GM18870 (cell line): ENCODE measurements around the gene METTL24.

ENCODE experiments used
- ATAC-seq: cut with Tn5 transposase; IDR thresholded peaks from one replicate; pipeline ENCODE4 v1.9.1; 2021; ENCODE audit warnings: moderate library complexity; ENCODE audit not compliant: unreplicated experiment

The METTL24 gene

DNA sequence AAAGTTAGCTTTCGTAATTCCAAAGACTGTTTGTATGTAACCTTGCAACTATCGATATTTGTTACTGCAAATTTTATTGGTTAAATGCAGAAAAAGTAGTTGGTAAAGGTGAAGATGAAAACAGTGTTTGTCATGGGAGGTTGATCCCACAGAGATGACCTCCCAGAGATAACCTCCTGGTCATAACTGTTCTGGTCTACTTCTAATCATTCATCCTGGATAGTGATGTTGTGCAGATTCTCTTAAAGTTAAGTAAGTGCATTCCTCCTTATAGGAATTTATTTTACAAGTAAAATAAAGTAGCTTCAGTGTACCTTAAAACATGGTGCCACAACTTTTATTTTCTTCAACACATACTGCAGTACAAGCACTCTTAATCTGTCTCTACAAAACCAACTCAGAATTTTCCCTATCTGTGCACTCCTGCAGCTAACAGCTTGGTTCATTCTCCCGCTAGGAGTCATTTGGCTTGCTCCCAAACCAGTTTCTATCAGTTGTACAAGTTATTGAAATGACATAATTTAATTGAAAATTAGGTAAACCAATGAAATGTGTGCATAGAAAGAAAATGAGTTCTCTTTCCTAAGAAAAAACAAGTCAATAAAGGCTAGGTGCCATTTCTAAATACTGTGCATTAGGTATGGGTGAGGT is 19.2 kb downstream of the METTL24 start:
- no peak for ATAC-seq

DNA sequence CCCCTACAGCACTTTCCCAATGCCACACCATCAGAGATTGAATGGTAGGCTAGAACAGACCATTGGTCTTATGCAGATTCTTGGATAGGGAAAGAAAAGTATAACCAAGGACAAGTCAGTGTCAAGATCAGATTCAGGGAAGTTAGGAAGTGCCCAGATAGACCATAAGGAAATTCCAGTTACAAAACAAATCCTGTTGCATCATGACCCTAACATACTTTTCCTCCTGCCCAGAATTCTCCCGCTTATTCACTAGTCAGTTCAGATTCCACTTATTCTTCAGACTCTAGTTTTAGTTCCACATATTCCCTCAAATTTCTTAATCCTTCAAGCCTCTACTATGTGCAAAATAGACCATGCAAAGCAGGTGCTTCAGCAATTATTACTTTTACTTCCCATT is 20.7 kb downstream of the METTL24 start:
- no peak for ATAC-seq

DNA sequence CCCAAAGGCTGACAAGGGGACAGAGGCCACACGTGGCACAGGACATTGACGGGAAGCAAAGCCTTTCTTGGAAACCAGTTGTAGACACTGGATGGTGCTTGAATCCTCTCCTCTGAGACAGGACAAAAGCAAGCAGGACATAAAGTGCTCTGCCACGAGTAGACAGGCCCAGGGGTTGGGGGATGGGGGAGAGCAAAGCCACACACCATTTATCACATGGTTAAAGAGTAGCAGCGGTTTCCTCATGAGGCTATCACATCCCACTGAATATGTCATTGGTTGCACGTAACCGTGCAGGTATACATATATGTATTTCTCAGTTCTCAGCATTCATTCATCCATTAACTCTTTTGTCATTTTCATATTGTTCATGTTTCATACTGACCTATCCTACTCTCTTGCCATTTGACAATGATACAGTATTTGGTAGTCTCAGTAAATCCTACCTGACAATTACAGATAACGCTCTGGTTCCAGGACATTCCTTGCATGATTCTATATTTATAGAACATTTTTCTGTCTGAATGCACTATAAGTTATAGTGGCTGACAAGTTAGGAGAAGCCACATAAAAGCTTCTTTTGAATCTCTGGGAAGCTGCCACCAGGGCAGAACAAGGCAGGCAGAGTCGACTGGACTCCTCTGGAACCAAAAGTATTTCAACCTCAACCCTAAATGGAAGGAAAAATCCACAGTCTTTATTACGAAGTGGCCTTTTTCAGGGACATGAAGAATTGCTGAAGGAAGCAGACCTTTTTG is 23.5 kb downstream of the METTL24 start:
- no peak for ATAC-seq

DNA sequence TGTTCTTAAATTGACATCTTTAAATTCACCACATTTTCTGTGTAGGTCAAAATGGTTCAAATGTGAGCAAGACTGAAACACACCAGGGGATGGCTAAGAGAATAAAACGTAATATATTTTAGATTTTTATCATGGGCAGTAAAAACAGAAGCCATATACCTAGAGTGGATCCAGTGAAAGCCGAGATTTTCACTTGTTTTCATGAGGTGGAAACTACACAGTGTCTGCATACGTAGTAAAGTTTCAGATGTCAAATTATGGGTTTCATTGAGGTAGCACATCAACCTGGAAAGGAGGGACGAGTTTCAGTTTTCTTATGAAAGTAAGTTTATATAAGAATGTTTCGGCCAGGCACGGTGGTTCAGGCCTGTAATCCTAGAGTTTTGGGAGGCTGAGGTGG is 25.9 kb downstream of the METTL24 start:
- ATAC-seq, result no peak

DNA sequence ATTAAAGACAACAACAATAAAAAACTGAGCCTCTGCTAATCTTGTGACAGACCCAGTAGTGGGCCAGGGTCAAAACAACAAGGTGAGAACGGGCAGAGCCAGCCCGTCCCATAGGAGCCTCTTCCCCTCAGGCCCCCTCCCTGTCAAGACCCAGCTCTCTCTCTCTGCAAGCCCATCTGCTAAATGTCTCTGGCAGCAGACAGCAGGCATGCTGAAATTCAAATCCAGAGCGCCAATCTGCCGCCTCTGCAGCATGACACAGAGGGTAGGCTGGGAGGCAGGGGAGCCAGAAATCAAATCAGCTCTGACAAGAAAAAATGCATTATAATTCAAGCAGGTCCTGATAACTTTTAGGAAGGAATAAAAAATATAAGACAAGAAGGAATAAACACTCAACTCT is 26.3 kb downstream of the METTL24 start:
- no peak for ATAC-seq

DNA sequence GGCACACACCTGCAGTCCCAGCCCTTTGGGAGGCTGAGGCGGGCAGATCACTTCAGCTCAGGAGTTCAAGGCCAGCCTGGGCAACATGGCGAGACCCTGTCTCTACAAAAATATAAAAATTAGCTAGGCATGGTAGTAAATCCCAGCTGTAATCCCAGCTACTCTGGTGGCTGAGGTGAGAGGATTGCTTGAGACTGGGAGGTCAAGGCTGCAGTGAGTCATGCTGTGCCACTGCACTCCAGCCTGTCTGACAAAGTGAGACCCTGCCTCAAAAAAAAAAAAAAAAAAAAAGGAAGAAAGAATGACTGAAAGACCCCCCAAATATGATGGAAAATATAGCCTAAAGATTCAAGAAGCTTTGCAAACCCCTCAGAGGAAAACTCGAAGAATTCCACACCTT is 26.8 kb downstream of the METTL24 start:
- no peak for ATAC-seq

DNA sequence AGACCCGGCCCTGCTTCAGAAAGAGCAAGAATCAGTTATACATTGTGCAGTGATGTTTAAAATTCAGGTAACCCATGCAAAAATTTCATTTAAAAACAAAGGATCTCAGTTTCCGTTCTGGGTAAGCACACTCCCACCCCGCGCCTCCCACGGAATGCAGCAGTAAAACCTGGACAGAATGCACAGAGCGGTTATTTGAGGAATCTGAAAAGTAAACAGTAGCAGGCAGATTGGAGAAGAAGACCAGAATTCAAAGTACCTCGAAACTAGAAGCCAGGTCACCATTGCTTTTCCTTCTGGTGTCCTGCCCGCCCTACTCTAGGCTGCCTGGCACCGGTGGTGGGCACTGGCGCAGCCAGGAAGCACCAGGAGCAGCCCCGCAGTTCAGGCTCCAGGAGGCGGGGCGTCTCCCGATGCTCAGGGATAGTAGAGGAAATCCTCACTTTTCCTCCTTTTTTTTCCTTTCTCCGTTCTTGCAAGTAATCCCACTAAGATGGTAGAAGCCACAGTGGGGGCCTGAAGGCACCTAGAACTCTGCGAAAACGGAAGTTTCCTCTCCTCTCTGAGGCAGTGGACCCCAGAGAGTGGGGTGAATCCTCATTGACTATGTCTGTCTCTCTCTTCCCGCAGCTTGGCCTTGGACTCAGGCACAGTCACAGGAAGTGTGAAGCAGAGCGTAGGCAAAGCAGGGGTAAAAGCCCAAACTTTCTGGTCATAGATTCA is 28.3 kb downstream of the METTL24 start:
- no peak for ATAC-seq

DNA sequence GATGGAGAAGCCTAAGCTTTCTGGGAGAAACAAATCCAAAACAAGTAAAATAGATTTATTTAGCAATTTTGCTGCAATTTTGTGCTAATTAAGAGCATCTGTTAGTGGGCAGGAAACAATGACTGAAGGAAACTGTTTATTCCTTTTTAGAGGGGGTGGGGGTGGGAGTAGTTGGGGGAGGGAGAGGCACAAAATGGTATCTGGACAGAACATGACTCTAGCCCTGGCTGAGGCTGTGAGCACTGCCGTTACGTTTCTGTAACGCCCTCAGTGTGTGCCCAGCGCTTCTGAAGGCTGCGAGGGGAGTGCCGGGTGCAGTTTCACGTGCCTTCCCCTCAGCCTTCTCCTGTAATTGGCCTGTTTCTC is 28.8 kb downstream of the METTL24 start:
- no peak for ATAC-seq

DNA sequence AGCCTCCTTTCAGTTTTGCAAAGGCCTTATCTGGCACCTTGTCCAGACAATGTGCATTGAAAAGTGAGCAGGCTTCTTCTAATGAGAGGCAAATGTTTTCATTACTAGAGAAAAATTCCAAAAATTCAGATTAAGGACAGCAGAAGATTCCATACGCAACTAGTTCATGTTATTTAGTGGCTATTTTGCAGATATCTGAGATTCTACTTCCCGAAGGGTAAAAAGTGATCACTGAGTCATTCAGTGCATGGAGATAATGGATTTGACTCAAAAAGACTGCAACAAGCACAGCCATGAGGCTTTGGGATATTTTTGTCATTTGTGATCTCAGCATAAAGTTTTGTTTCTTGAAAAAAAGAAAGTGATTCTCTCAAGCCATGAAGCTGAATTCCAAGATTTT is 29.9 kb downstream of the METTL24 start:
- no peak for ATAC-seq

DNA sequence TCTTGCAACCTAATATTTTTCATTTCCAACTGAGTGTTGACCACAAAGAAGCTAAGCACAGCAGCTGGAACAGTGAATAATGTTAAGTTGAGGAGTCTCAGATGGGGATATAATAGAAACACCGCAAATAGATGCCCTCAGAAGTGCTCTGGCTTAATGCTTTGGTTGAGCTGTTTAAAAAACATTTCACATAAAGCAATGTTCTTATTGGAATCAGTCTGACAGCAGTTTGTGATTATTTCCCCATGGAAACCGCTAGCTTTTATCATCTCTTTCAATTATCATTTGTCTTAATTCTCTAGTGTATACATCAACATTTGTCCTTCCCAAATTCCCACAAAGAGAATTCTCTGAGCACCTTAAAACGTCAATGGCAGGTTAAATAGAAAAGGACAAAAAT is 30.8 kb downstream of the METTL24 start:
- no peak for ATAC-seq

DNA sequence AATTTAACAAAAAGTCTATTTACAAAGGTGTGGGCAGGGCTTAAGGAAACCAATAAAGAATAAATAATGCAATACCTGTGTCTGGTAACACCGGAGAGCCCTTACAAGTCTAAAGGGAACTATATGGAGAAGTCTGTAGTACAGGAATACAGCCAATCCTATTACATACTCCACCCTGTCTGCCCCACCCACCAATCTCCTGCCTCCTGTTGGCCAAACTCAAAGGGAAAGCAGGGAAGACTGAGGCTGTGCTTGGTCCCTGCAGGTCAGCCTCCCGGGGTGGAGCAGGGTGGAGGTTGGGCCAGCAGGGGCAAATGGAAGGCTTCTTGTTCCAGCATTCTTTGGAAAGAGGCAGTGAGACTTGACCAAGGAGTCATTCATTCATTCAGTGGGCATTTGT is 31.5 kb downstream of the METTL24 start:
- ATAC-seq, result no peak

DNA sequence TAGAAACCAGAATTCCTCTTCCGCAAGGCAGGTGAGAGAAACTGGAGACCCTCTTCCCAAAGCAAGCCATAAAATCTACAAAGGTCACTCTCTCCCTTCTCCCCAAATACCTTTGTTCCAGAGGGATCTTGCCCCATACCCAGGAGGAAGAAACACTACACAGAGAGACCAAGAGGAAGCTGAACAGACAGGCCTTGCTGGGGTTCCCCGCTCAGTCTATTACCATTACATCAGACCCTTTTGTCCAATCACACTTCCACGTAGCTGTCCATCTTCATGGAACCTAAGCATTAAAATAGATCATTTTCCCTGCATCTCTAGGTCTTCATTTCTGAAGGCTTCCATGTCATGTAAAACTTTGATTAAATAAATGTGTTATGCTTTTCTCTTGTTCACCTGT is 32.1 kb downstream of the METTL24 start:
- no peak for ATAC-seq

DNA sequence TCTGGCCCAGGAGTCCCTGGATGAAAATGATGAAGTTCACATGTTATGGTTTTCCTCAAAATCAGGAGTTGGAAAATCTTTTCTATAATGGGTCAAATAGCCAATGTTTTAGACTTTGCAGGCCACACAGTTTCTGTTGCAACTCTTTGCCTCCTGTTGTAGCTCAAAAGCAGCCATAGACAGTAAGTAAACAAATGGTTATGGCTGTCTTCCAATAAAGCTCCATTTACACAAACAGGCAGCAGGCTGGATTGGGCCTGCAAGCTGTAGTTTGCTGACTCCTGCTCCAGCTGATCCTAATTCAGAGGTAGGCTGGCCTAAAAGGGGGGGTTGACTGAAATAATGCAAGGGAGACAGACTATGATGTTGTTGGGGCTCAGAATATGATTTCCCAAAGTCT is 33.0 kb downstream of the METTL24 start:
- ATAC-seq, result no peak

DNA sequence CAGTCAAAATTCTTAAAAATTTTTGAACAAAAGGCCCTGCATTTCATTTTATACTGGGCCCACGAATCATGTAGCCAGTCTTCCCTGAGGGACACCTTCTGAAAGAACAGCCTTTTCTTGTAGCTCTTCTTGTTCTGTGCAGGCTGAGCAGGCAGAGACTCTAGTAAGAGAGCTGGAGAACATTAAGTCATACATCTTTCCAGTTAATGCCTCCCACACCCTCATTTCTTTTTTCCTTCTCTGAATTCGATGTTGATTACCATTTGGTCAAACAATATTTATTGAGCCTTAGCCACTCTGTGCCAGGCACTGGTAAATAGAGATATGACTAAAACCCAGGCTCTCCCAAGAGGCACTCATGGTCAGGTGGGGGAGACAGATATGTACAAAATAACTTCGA is 33.6 kb downstream of the METTL24 start:
- ATAC-seq, result no peak

DNA sequence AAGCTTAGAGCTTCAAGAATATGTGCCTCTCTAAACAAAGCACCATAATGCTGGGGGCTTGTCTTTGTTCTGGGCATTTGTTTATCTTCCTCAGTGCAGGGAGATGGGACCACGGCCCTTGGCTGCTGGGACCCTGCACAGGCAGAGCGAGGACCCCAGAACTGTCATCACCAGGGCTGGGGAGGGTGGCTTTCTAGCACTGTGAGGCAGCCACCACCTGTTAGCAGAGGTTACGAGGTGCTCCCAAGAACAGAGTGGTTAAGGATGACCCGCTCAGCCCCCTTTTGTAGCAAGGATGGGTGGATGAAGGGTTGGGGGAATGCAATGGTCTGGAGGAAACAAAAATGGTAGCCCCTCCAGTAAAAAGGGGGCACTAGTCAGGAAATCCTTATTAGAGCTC is 34.9 kb downstream of the METTL24 start:
- no peak for ATAC-seq

DNA sequence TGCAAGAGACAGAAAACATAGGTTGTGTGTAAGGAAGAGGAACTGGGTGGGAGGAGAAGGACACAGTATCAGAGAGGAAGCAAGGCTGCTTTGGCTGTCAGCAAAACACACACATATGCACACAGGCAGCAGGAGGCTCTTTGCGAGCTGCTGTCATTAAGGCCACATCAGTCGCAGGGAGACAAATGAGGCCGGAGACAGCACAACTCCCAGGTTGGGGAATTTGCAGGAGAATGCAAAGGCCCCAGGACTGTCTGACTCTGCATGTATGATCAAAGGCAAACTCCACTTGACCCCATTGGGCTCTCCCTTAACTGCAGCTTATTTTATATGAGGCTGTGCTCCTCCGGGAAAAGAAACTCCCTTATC is 35.3 kb downstream of the METTL24 start:
- no peak for ATAC-seq

DNA sequence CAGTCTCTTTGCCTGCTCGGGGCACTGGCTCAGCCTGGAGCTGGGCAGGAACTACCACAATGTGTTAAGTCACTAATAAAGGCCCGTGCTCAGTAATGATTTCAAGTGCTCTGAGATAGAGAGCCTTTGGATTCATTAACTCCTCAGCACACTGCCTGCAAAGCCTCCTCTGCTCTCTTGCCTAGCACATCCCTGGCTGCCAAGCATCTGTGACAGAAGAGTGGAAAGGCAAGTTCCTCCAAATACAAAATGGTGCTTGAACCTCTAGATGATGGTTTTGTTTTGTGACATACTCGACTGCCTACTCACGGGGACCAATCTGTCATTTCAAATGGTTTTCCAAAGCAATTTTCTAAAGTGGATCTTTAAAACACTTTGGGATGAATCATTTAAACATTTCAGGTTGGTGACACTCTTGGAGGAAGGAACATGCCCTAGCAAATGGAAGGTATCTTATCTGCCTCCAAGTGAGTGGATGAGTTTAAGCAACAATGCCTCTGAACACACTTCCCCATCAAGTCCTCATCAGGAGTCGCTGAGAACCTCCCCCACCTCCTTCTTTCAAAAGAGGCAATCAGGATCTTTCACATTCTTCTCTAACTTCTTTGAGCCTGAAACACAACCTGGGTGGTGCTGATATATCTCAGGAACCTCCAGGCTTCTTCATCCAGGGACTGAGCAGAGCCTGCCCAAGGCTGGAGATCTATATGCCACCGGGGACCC is 35.8 kb downstream of the METTL24 start:
- no peak for ATAC-seq

DNA sequence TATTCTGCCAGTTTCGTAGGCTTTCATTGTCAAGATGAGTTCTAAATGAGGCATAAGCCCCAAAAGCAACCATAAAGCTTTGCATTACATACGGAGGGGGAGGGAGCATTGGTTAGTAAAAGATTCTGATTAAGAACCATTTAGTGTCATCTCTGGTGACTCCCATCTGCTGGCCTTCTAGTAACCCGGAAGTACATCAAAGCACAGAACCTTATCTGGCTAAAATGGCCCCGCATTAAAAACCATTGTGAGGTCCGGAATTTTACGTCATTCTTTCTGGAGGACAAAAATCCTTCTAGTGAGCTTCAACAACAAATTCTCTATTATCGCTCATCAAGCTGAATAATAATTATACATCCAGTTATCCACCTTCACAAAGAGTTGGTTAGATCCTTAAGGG is 37.8 kb downstream of the METTL24 start:
- no peak for ATAC-seq

DNA sequence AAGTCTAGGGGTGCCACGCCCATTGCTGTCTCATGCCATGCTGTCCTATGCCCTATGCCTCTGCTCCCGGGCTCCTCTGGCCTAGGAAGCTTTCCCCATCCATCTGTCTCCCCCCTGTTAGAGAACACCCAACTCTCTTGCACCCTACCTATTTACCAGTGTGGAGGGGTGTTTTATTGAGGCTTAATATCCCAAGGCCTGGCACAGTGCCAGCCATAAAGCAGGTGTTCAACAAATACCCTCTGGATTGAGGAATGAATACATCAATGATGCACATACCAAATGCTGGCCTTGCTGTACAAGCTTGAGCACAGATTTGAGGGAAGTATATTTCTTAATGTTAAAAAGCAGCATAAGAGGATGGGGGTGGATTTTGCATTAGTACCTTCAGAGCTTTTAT is 38.3 kb downstream of the METTL24 start:
- no peak for ATAC-seq

DNA sequence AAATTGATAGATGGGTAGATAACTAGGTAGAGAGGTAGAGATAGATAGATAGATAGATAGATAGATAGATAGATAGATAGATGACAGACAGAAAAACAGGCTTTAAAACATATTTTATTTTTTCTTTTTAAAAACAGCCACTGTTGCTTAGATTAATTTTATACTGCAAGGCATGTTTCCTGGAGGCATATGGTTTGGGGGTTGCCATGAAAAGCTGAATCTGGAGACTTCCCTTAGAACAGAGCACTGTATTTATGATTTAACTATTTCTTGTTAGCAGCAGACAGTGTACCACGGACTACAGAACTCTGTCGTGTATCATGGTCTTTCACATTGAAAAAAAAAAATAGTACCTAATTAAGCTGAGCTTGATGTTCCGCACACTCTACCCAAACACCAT is 38.8 kb downstream of the METTL24 start:
- ATAC-seq, result no peak

DNA sequence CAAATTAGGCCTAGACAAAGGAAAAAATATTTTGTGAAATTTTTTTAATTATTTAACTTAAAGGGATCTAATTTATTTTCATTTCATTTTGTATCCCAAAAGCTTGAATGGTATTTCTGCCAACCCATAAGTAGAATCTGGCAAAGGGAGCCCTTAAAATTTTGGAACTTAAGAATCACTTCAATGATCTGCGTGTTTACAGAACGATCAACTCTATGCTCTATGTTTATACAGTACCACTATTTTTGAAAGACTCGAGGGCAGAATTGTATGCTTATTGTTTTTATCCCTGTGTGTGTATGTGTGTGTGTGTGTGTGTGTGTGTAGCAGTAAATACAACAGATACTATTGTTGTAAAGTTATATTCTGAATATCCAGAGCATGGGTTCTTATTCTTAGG is 39.2 kb downstream of the METTL24 start:
- ATAC-seq, result no peak

DNA sequence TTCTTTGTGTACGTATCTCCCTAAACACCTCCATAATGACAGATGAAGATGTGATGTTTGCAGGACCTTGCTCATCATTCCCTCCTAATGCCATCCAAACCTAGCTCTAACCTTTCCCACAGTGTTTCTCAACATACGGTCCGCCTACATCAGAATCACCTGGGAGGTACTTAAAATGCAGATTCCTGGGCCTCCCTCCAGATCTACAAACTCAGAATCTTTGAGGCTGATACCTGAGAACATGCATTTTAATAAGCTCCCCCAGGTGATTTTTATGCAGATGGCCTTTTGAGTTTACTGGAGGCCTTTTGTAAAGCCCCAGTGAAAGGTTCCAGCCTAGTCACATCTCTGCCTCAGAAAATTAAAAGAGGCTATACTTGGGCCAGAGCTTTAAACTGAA is 40.5 kb downstream of the METTL24 start:
- ATAC-seq, result no peak
